Activated T-cell treated with anti-CD3 and anti-CD28 coated beads for 24 hours (primary cell): ENCODE measurements around the gene IQCH.

ENCODE experiments used
- DNase-seq: peaks from one replicate; pipeline ENCODE4 v3.0.0-alpha.2; 2020; ENCODE audit warnings: low read depth

IQCH gene

GRCh38 chr15:67537771-67538170 lies 283.2 kb downstream of the IQCH start:
- DNase-seq = no peak

GRCh38 chr15:67542420-67543347 lies 288.1 kb downstream of the IQCH start, which contains the start of gene MAP2K5:
MAP2K5 (plus strand) TSS chr15:67542703; CDS start chr15:67543336, 633 bp downstream.
- peak; percentile 77 for DNase-seq

GRCh38 chr15:67543348-67543718 lies 288.7 kb downstream of the IQCH start:
- no peak for DNase-seq

- DNase-seq = no peak
Measured at GRCh38 chr15:67544475-67544874, 289.9 kb downstream of the IQCH start.

- no peak for DNase-seq
Measured at GRCh38 chr15:67545864-67546263, 291.3 kb downstream of the IQCH start.

GRCh38 chr15:67547064-67547463 lies 292.5 kb downstream of the IQCH start:
- no peak for DNase-seq

GRCh38 chr15:67547836-67548235 lies 293.2 kb downstream of the IQCH start:
- DNase-seq = no peak

- DNase-seq = no peak
Measured at GRCh38 chr15:67548236-67548852, 293.8 kb downstream of the IQCH start.

- DNase-seq = no peak
Measured at GRCh38 chr15:67548862-67549651, 294.5 kb downstream of the IQCH start.

GRCh38 chr15:67549736-67550135 lies 295.1 kb downstream of the IQCH start:
- no peak for DNase-seq

- no peak for DNase-seq
Measured at GRCh38 chr15:67550522-67550921, 295.9 kb downstream of the IQCH start.

GRCh38 chr15:67551207-67551743 lies 296.7 kb downstream of the IQCH start:
- no peak for DNase-seq
